H1 (cell line): ENCODE results near the gene ST8SIA4. TPM values are rescaled to one million over a fixed set of nuclear protein-coding genes. Genes with fewer than 3 reads are reported as not detected.

Experiments used
- polyA plus RNA-seq, 7 experiments: library from polyadenylated mRNA; depleted of rRNA in 3 of 7; stranded (reverse) in 5 of 7; unstranded in 2 of 7; fragments of >200 nt in 5 of 7; fragments of 200-250 nt in 2 of 7; gene quantifications; 1 replicate in 5 of 7; 2 replicates in 1 of 7; 4 replicates in 1 of 7; pipeline versions ENCODE4 v1.2.1 to v1.2.3, GENCODE V29; 2011 to 2013; ENCODE audit warnings: missing spikeins in 2 of 7, mixed read lengths in 2 of 7
- total RNA-seq: library from RNA; stranded (reverse); fragmentation: NEBNext Ultra II Directional; extraction: Animal tissue kit (Norgen Biotek cat#: 25700); gene quantifications from 2 replicates; pipeline ENCODE4 v1.2.1, GENCODE V29; 2021
- TF ChIP-seq, protein P1 (sequence below): IDR thresholded peaks from 2 replicates; pipeline ENCODE4 v1.6.1; 2011; ENCODE audit warnings: low read length, improper control_type of control experiment

Gene ST8SIA4
- total and polyA plus RNA-seq, 2 of the 8 experiments (the other 6 are each of a cell fraction or from before 2014, with no cell fraction given): 0.08 to 0.50 TPM

DNA sequence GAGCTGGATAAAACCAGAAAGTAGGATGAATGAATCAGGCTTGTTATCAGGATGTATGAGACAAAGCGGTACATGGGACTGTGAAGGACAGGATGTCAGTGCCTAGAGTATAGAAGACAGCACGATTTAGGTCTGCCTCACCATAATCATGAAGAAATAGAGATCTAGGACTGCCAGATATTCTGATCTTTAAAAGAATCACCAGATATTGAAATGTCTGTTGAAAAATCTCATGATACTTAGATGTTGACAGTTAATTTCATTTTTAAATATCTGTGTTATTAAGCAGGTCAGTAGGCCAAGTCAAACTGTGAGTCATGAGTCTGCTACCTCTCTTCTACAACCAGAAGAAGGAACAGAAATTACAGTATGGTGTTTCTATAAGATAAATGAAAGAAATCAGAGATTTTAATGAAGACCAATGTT is 65.0 kb downstream of the ST8SIA4 start (continued):
- TF ChIP-seq, protein P1, sequence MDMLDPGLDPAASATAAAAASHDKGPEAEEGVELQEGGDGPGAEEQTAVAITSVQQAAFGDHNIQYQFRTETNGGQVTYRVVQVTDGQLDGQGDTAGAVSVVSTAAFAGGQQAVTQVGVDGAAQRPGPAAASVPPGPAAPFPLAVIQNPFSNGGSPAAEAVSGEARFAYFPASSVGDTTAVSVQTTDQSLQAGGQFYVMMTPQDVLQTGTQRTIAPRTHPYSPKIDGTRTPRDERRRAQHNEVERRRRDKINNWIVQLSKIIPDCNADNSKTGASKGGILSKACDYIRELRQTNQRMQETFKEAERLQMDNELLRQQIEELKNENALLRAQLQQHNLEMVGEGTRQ: no peak
